ENCODE data around the gene PLA2G4D.

- TF ChIP-seq CTCF (IDR thresholded peaks at IDR 0.05), result no peak
- TF ChIP-seq REST (IDR thresholded peaks at IDR 0.05; ENCODE audit: insufficient read depth in 1 of 2, low read depth in 2 of 2, low read length in 1 of 2), result no peak
Measured at GRCh38 chr15:42106288-42106687, 11.9 kb upstream of the PLA2G4D start.
